Activated effector memory CD4-positive, alpha-beta T cell treated with anti-CD3 and anti-CD28 coated beads, Interleukin-2, amount 50 U/mL, for 16 hours (primary cell): ENCODE measurements around the gene MYL6B.
A peak's percentile ranks its signal among the peaks of the same experiment; 100 is the strongest.
"Not testable (repeated sequence)": the region's sequence is repeated elsewhere in the genome, so short reads cannot be mapped to it uniquely, and the experiment has no call there.

ENCODE experiments used
- DNase-seq: peaks from one replicate; pipeline ENCODE4 v3.0.0-alpha.2; 2020

The MYL6B gene

GRCh38 chr12:56154246-56154771 lies 1.9 kb downstream of the MYL6B start:
- no peak for DNase-seq

- no peak for DNase-seq
Measured at GRCh38 chr12:56154818-56155217, 2.4 kb downstream of the MYL6B start.

GRCh38 chr12:56155256-56155845 lies 3.0 kb downstream of the MYL6B start:
- no peak for DNase-seq

GRCh38 chr12:56156464-56157200 lies 4.2 kb downstream of the MYL6B start:
- DNase-seq: not testable (repeated sequence)

GRCh38 chr12:56157201-56158028 lies 5.0 kb downstream of the MYL6B start:
- peak; percentile 84 for DNase-seq

- DNase-seq: peak; percentile 95
Measured at GRCh38 chr12:56158029-56158925, 5.9 kb downstream of the MYL6B start, which contains the start of gene MYL6. TSS of gene MYL6 (plus strand) at chr12:56158359. CDS start at chr12:56158402, 43 bp downstream.

- peak; percentile 73 for DNase-seq
Measured at GRCh38 chr12:56158926-56159461, 6.6 kb downstream of the MYL6B start.

GRCh38 chr12:56159482-56160192 lies 7.2 kb downstream of the MYL6B start:
- DNase-seq: no peak

GRCh38 chr12:56160193-56160763 lies 7.9 kb downstream of the MYL6B start:
- peak; percentile 87 for DNase-seq

- DNase-seq: no peak
Measured at GRCh38 chr12:56160894-56161689, 8.7 kb downstream of the MYL6B start.

- no peak for DNase-seq
Measured at GRCh38 chr12:56161690-56162351, 9.4 kb downstream of the MYL6B start.

- DNase-seq: no peak
Measured at GRCh38 chr12:56162468-56163290, 10.3 kb downstream of the MYL6B start.

- no peak for DNase-seq
Measured at GRCh38 chr12:56163533-56164344, 11.4 kb downstream of the MYL6B start.

- DNase-seq: no peak
Measured at GRCh38 chr12:56164345-56164729, 11.9 kb downstream of the MYL6B start.

- DNase-seq: no peak
Measured at GRCh38 chr12:56165369-56165768, 13.0 kb downstream of the MYL6B start.

GRCh38 chr12:56169229-56169759 lies 16.9 kb downstream of the MYL6B start:
- no peak for DNase-seq

- no peak for DNase-seq
Measured at GRCh38 chr12:56172839-56173238, 20.5 kb downstream of the MYL6B start.
